CD14-positive monocyte (primary cell): ENCODE results near the gene AMPD3. TPM values are rescaled to one million over a fixed set of nuclear protein-coding genes. Genes with fewer than 3 reads are reported as not detected.

ENCODE experiments used
- DNase-seq, 3 donors: peaks; one replicate each; pipeline ENCODE4 v3.0.0-alpha.2; 2011 to 2022
- H2AFZ ChIP-seq: 2 replicates; pipeline ENCODE4 v1.6.0; 2012; ENCODE audit warnings: mild to moderate bottlenecking, low read depth, low read length, inconsistent platforms; ENCODE audit not compliant: insufficient read depth, poor library complexity, severe bottlenecking
- H3K27ac ChIP-seq, 2 donors: 1 replicate in 1 of 2; 2 replicates in 1 of 2; pipeline ENCODE4 v1.5.1; 2012 to 2013; ENCODE audit warnings: low read length in 2 of 2, control low read depth in 1 of 2, inconsistent platforms in 1 of 2, low read depth in 1 of 2, mild to moderate bottlenecking in 1 of 2
- H3K27me3 ChIP-seq, 2 donors: one replicate each; pipeline versions ENCODE4 v1.6.0 to v1.6.1; 2011 to 2013; ENCODE audit warnings: low read length in 2 of 2; ENCODE audit not compliant: control insufficient read depth in 2 of 2, insufficient read depth in 2 of 2
- H3K36me3 ChIP-seq, 2 donors: replicated peaks in 1 of 2; 1 replicate in 1 of 2; 2 replicates in 1 of 2; pipeline versions ENCODE4 v1.5.1 to v1.6.1; 2012 to 2013; ENCODE audit warnings: low read length in 2 of 2, control low read depth in 1 of 2, inconsistent platforms in 1 of 2, mild to moderate bottlenecking in 1 of 2; ENCODE audit not compliant: insufficient read depth in 2 of 2, control insufficient read depth in 1 of 2
- H3K4me1 ChIP-seq, 2 donors: 1 replicate in 1 of 2; 2 replicates in 1 of 2; pipeline versions ENCODE4 v1.5.1 to v1.6.1; 2012 to 2013; ENCODE audit warnings: low read length in 2 of 2, control low read depth in 1 of 2, inconsistent platforms in 1 of 2, mild to moderate bottlenecking in 1 of 2, moderate library complexity in 1 of 2; ENCODE audit not compliant: insufficient read depth in 2 of 2, control insufficient read depth in 1 of 2
- H3K4me2 ChIP-seq: replicated peaks from 2 replicates; pipeline ENCODE3; 2012; ENCODE audit warnings: low read length, moderate library complexity, mild to moderate bottlenecking; ENCODE audit not compliant: poor library complexity, severe bottlenecking; ENCODE audit errors: extremely low read depth
- H3K4me3 ChIP-seq, 3 experiments: fragments of 200-600 bp in 1 of 3; sonication (generic) in 1 of 3; replicated peaks in 1 of 3; 1 replicate in 2 of 3; 2 replicates in 1 of 3; pipeline ENCODE4 v1.5.1; 2011 to 2013; ENCODE audit warnings: low read length in 3 of 3, mild to moderate bottlenecking in 3 of 3, control low read depth in 2 of 3, low read depth in 2 of 3, inconsistent platforms in 1 of 3, moderate library complexity in 1 of 3
- H3K79me2 ChIP-seq: 2 replicates; pipeline ENCODE4 v1.6.0; 2012; ENCODE audit warnings: mild to moderate bottlenecking, control low read depth, inconsistent platforms, low read length, moderate library complexity; ENCODE audit not compliant: insufficient read depth
- H3K9ac ChIP-seq: 2 replicates; pipeline ENCODE4 v1.6.0; 2017; ENCODE audit warnings: low read length, mild to moderate bottlenecking; ENCODE audit not compliant: insufficient read depth, poor library complexity, severe bottlenecking
- H3K9me3 ChIP-seq, 2 donors: replicated peaks in 1 of 2; 1 replicate in 1 of 2; 2 replicates in 1 of 2; pipeline versions ENCODE4 v1.5.1 to v1.6.1; 2012 to 2013; ENCODE audit warnings: low read length in 2 of 2, control low read depth in 1 of 2; ENCODE audit not compliant: control insufficient read depth in 1 of 2, insufficient read depth in 1 of 2
- H4K20me1 ChIP-seq: 2 replicates; pipeline ENCODE4 v1.6.0; 2012; ENCODE audit warnings: mild to moderate bottlenecking, low read length, control low read depth, moderate library complexity; ENCODE audit not compliant: insufficient read depth
- H3K27ac Mint-ChIP-seq, 7 donors: one replicate each; pipeline ENCODE4 v1.8.0; 2020; ENCODE audit warnings: mild to moderate bottlenecking in 7 of 7, mixed read lengths in 7 of 7, moderate library complexity in 6 of 7, inconsistent platforms in 2 of 7
- H3K27me3 Mint-ChIP-seq, 3 donors: one replicate each; pipeline ENCODE4 v1.8.0; 2021 to 2022; ENCODE audit warnings: low read depth in 3 of 3, mild to moderate bottlenecking in 3 of 3, mixed read lengths in 3 of 3, moderate library complexity in 3 of 3, inconsistent platforms in 1 of 3
- H3K36me3 Mint-ChIP-seq, 2 donors: one replicate each; pipeline ENCODE4 v1.8.0; 2020; ENCODE audit warnings: mixed read lengths in 2 of 2, inconsistent platforms in 1 of 2, mild to moderate bottlenecking in 1 of 2
- H3K4me1 Mint-ChIP-seq: one replicate; pipeline ENCODE4 v1.8.0; 2020; ENCODE audit warnings: mild to moderate bottlenecking, mixed read lengths
- H3K4me3 Mint-ChIP-seq, 2 donors: one replicate each; pipeline ENCODE4 v1.8.0; 2020; ENCODE audit warnings: mild to moderate bottlenecking in 2 of 2, mixed read lengths in 2 of 2, moderate library complexity in 1 of 2
- H3K9me3 Mint-ChIP-seq, 7 donors: one replicate each; pipeline ENCODE4 v1.8.0; 2020 to 2022; ENCODE audit warnings: mixed read lengths in 7 of 7, mild to moderate bottlenecking in 6 of 7, moderate library complexity in 6 of 7, inconsistent platforms in 2 of 7
- CTCF ChIP-seq: fragments of 200-600 bp; IDR thresholded peaks from one replicate; pipeline ENCODE4 v1.8.0; 2022; ENCODE audit warnings: antibody characterized with exemption, mild to moderate bottlenecking
- WGBS: methylation state at CpG from one replicate; pipeline ENCODE4 v1.1.5; 2013; ENCODE audit warnings: missing lambda C conversion rate; ENCODE audit not compliant: insufficient coverage; 5-methylcytosine and 5-hydroxymethylcytosine counted together
- intact Hi-C, 2 donors: fragments of 100-400 bp; cut with micrococcal nuclease; formaldehyde crosslinking; loops; one replicate each; pipeline versions ENCODE4 v1.15.0 to v1.15.1; 2023
- polyA plus RNA-seq, 3 donors: library from polyadenylated mRNA; depleted of rRNA in 1 of 3; unstranded in 2 of 3; stranded (reverse) in 1 of 3; fragments of 300-500 nt in 2 of 3; fragments of >200 nt in 1 of 3; fragmentation: Illumina TruSeq in 2 of 3; gene quantifications; 1 replicate in 2 of 3; 2 replicates in 1 of 3; pipeline ENCODE4 v1.2.3, GENCODE V29; 2012 to 2021

Gene AMPD3
- polyA plus RNA-seq, 3 donors: 10.5 to 24.3 (median 14.3) TPM

GRCh38 chr11:10474551-10474950 lies 19.5 kb downstream of the AMPD3 start:
- Histone ChIP-seq H4K20me1 (peaks cover 64% of the 10 kb centered on the region), H3K36me3 (peaks cover 43 to 67% of the 10 kb centered on the region in 2 donors), H3K4me2 (no peak overlapping the region), H3K9me3 (no peaks in the 10 kb centered on the region), H3K9ac (no peak overlapping the region), H3K27me3 (no peaks in the 10 kb centered on the region), H3K79me2 (peaks cover 63% of the 10 kb centered on the region), H3K4me1 (peaks cover 6 to 11% of the 10 kb centered on the region in 2 donors), H2AFZ (no peak overlapping the region), H3K27ac (no peak overlapping the region), H3K4me3 (no peak overlapping the region)
- Mint-ChIP-seq H3K9me3 (peaks cover 0 to 3% (median 0%) of the 10 kb centered on the region in 7 donors), H3K4me1 (peaks cover 14% of the 10 kb centered on the region), H3K27me3 (no peaks in the 10 kb centered on the region), H3K27ac (peak overlapping the region in 2 of 7 donors; percentile 21 to 72), H3K36me3 (peaks cover 62 to 65% of the 10 kb centered on the region in 2 donors), H3K4me3 (no peak overlapping the region)
- no peak for DNase-seq
- intact Hi-C loops: no loop called here
- WGBS: 100% methylated on average over 1 of the region's 2 CpGs
- no peak for TF ChIP-seq CTCF

- peaks cover 81% of the 10 kb centered on the region for H4K20me1 ChIP-seq
- Mint-ChIP-seq H3K4me1 (peaks cover 14% of the 10 kb centered on the region), H3K4me3 (no peak overlapping the region), H3K9me3 (no peaks in the 10 kb centered on the region), H3K36me3 (peaks cover 75 to 82% of the 10 kb centered on the region in 2 donors), H3K27ac (peak overlapping the region in 1 of 7 donors; percentile 36), H3K27me3 (no peaks in the 10 kb centered on the region)
- H3K9ac ChIP-seq: no peak overlapping the region
- intact Hi-C loops: no loop called here
- H2AFZ ChIP-seq: no peak overlapping the region
- DNase-seq: no peak
- no peak overlapping the region for H3K4me2 ChIP-seq
- no peaks in the 10 kb centered on the region for H3K9me3 ChIP-seq
- peak overlapping the region in 1 of 2 donors; percentile 0 for H3K27ac ChIP-seq
- H3K4me1 ChIP-seq: peaks cover 6 to 11% of the 10 kb centered on the region in 2 donors
- 100% methylated on average over 1 of the region's 1 CpG for WGBS
- TF ChIP-seq CTCF: no peak
- peaks cover 60 to 85% of the 10 kb centered on the region in 2 donors for H3K36me3 ChIP-seq
- H3K79me2 ChIP-seq: peaks cover 71% of the 10 kb centered on the region
- no peaks in the 10 kb centered on the region for H3K27me3 ChIP-seq
- no peak overlapping the region for H3K4me3 ChIP-seq
Measured at GRCh38 chr11:10476342-10476741, 21.3 kb downstream of the AMPD3 start.
